Nephron (organoid): ENCODE data around the gene STRADB.
A peak's percentile ranks its signal among the peaks of the same experiment; 100 is the strongest.

Experiments
- H3K27ac Mint-ChIP-seq, 3 experiments: 2 replicates each; pipeline ENCODE4 v1.8.0; 2020; ENCODE audit warnings: mixed read lengths in 3 of 3, mild to moderate bottlenecking in 2 of 3, moderate library complexity in 1 of 3
- H3K27me3 Mint-ChIP-seq: 2 replicates; pipeline ENCODE4 v1.8.0; 2021; ENCODE audit warnings: low read depth, mild to moderate bottlenecking, moderate library complexity, mixed read lengths
- H3K36me3 Mint-ChIP-seq: 2 replicates; pipeline ENCODE4 v1.8.0; 2020; ENCODE audit warnings: low read depth, mixed read lengths
- H3K4me1 Mint-ChIP-seq: 2 replicates; pipeline ENCODE4 v1.8.0; 2020; ENCODE audit warnings: mixed read lengths
- H3K4me3 Mint-ChIP-seq, 3 experiments: 2 replicates each; pipeline ENCODE4 v1.8.0; 2020; ENCODE audit warnings: mild to moderate bottlenecking in 3 of 3, mixed read lengths in 3 of 3, moderate library complexity in 2 of 3
- H3K9me3 Mint-ChIP-seq: 2 replicates; pipeline ENCODE4 v1.8.0; 2020; ENCODE audit warnings: mixed read lengths
- CTCF ChIP-seq, 3 experiments: fragments of 200-600 bp; sonication (generic); IDR thresholded peaks; one replicate each; pipeline ENCODE4 v1.5.0; 2021; ENCODE audit warnings: antibody characterized with exemption in 3 of 3; ENCODE audit not compliant: unreplicated experiment in 3 of 3

The STRADB gene

GRCh38 chr2:201466050-201466675 lies 14.6 kb downstream of the STRADB start:
- H3K9me3 Mint-ChIP-seq = peaks cover 15% of the 10 kb centered on the region
- H3K36me3 Mint-ChIP-seq = peaks cover 76% of the 10 kb centered on the region
- peaks cover 30% of the 10 kb centered on the region for H3K4me1 Mint-ChIP-seq
- no peak overlapping the region for H3K4me3 Mint-ChIP-seq
- no peaks in the 10 kb centered on the region for H3K27me3 Mint-ChIP-seq
- H3K27ac Mint-ChIP-seq = peak overlapping the region; percentile 80 to 96 (median 90)
- no peak for TF ChIP-seq CTCF (IDR thresholded peaks at IDR 0.05; ENCODE audit: unreplicated experiment in 3 of 3)

GRCh38 chr2:201467666-201468065 lies 16.1 kb downstream of the STRADB start:
- Mint-ChIP-seq H3K27ac (peak overlapping the region in 1 of 3 experiments; percentile 90), H3K36me3 (peaks cover 71% of the 10 kb centered on the region), H3K27me3 (no peaks in the 10 kb centered on the region)

GRCh38 chr2:201470821-201471731 lies 19.5 kb downstream of the STRADB start:
- no peak overlapping the region for H3K4me3 Mint-ChIP-seq
- peaks cover 23% of the 10 kb centered on the region for H3K4me1 Mint-ChIP-seq
- no peak for TF ChIP-seq CTCF (IDR thresholded peaks at IDR 0.05; ENCODE audit: unreplicated experiment in 3 of 3)
- peaks cover 73% of the 10 kb centered on the region for H3K36me3 Mint-ChIP-seq
- H3K9me3 Mint-ChIP-seq = no peaks in the 10 kb centered on the region
- H3K27ac Mint-ChIP-seq = no peak overlapping the region
- no peaks in the 10 kb centered on the region for H3K27me3 Mint-ChIP-seq

More at GRCh38 chr2:201467666-201468065, 16.1 kb downstream of the STRADB start:
- Mint-ChIP-seq H3K4me3 (no peak overlapping the region), H3K4me1 (peaks cover 34% of the 10 kb centered on the region), H3K9me3 (peaks cover 3% of the 10 kb centered on the region)
- no peak for TF ChIP-seq CTCF (IDR thresholded peaks at IDR 0.05; ENCODE audit: unreplicated experiment in 3 of 3)

- Mint-ChIP-seq H3K27me3 (no peaks in the 10 kb centered on the region), H3K4me1 (peaks cover 15% of the 10 kb centered on the region), H3K9me3 (no peaks in the 10 kb centered on the region), H3K36me3 (peaks cover 74% of the 10 kb centered on the region), H3K27ac (no peak overlapping the region), H3K4me3 (no peak overlapping the region)
- no peak for TF ChIP-seq CTCF (IDR thresholded peaks at IDR 0.05; ENCODE audit: unreplicated experiment in 3 of 3)
These were observed 20.3 kb downstream of the STRADB start for GRCh38 chr2:201471732-201472393.

GRCh38 chr2:201472411-201472810 lies 20.9 kb downstream of the STRADB start:
- Mint-ChIP-seq H3K9me3 (no peaks in the 10 kb centered on the region), H3K27me3 (no peaks in the 10 kb centered on the region), H3K27ac (no peak overlapping the region), H3K36me3 (peaks cover 74% of the 10 kb centered on the region), H3K4me1 (peaks cover 10% of the 10 kb centered on the region), H3K4me3 (no peak overlapping the region)
- TF ChIP-seq CTCF (IDR thresholded peaks at IDR 0.05; ENCODE audit: unreplicated experiment in 3 of 3) = no peak
